HG02943 (cell line): ENCODE measurements around the gene PHETA2.
"Not testable (repeated sequence)": the region's sequence is repeated elsewhere in the genome, so short reads cannot be mapped to it uniquely, and the experiment has no call there.

Source experiments
- ATAC-seq: cut with Tn5 transposase; IDR thresholded peaks from one replicate; pipeline ENCODE4 v1.9.1; 2021; ENCODE audit warnings: mild to moderate bottlenecking, low read depth, moderate library complexity; ENCODE audit not compliant: unreplicated experiment

PHETA2 gene

GRCh38 chr22:42068291-42068690, 5.8 kb upstream of the PHETA2 start:
- no peak for ATAC-seq

- ATAC-seq: no peak
Measured at GRCh38 chr22:42069801-42070516, 4.1 kb upstream of the PHETA2 start.

- peak; percentile 84 for ATAC-seq
Measured at GRCh38 chr22:42070517-42071422, 3.3 kb upstream of the PHETA2 start, which contains the start of gene NAGA. NAGA (minus strand) TSS chr22:42070812; CDS start chr22:42070297, 515 bp downstream.

- ATAC-seq: not testable (repeated sequence)
Measured at GRCh38 chr22:42071508-42071907, 2.5 kb upstream of the PHETA2 start.

- ATAC-seq: no peak
Measured at GRCh38 chr22:42072606-42073330, 1.3 kb upstream of the PHETA2 start.

- ATAC-seq: no peak
Measured at GRCh38 chr22:42073621-42074041, 417 bp upstream of the PHETA2 start.

- no peak for ATAC-seq
Measured at GRCh38 chr22:42074846-42075676, 1.0 kb downstream of the PHETA2 start.

GRCh38 chr22:42076764-42077485, 2.9 kb downstream of the PHETA2 start:
- no peak for ATAC-seq

GRCh38 chr22:42077486-42078125, 3.6 kb downstream of the PHETA2 start:
- no peak for ATAC-seq

- peak; percentile 1 for ATAC-seq
Measured at GRCh38 chr22:42078469-42079318, 4.6 kb downstream of the PHETA2 start.

GRCh38 chr22:42079319-42080251, 5.5 kb downstream of the PHETA2 start, which contains the start of gene SMDT1:
SMDT1 (plus strand) TSS chr22:42079700; CDS start chr22:42079769, 69 bp downstream.
- peak; percentile 86 for ATAC-seq

- no peak for ATAC-seq
Measured at GRCh38 chr22:42080287-42080686, 6.2 kb downstream of the PHETA2 start.

- no peak for ATAC-seq
Measured at GRCh38 chr22:42083119-42083518, 9.1 kb downstream of the PHETA2 start.

- ATAC-seq: no peak
Measured at GRCh38 chr22:42084874-42085273, 10.8 kb downstream of the PHETA2 start.

GRCh38 chr22:42086051-42086450, 12.0 kb downstream of the PHETA2 start:
- no peak for ATAC-seq

GRCh38 chr22:42090596-42091454, 16.8 kb downstream of the PHETA2 start, which contains the start of gene NDUFA6:
NDUFA6 (minus strand) TSS chr22:42090772; CDS start chr22:42090744, 28 bp downstream.
- peak; percentile 91 for ATAC-seq
